Activated T-cell treated with anti-CD3 and anti-CD28 coated beads for 1 hour (primary cell): ENCODE results near the gene ZSWIM6.

Experiments
- DNase-seq: peaks from one replicate; pipeline ENCODE4 v3.0.0-alpha.2; 2020; ENCODE audit warnings: low read depth

The ZSWIM6 gene

GRCh38 chr5:61441742-61442141 lies 109.7 kb downstream of the ZSWIM6 start:
- DNase-seq, result no peak

GRCh38 chr5:61447780-61448495 lies 115.9 kb downstream of the ZSWIM6 start:
- no peak for DNase-seq

DNA sequence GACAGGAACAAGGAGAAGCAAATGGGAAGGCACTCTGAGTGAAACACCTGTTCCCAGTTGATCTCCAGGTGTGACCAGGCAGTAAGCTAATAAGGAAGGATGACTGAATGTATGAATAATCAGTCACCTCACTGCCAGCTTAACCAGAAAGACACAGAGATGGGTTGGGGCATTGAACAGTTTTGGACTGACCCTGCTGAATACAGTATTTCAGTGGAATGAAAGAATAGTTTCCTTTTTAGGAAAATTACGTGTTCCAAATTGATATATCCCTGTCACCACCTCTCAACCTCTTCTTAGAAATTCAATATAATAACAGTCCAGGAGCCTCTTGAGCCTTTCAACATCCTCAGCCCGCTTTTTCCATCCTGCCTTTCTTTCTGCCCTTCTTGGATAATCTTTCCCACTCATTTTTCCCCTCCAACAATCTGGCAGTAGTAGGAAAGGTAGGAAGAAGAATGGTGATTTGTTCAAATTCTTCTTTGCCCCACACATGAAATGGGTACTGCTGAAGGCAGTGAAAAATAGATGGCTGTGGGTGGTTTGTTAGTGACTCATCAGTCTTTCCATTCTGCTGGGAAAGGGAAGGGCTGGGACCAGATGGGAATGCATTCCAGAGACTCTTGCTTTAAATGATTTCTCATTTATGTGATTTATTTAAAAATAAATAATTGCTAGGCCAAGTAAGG lies 117.9 kb downstream of the ZSWIM6 start:
- DNase-seq, result no peak

DNA sequence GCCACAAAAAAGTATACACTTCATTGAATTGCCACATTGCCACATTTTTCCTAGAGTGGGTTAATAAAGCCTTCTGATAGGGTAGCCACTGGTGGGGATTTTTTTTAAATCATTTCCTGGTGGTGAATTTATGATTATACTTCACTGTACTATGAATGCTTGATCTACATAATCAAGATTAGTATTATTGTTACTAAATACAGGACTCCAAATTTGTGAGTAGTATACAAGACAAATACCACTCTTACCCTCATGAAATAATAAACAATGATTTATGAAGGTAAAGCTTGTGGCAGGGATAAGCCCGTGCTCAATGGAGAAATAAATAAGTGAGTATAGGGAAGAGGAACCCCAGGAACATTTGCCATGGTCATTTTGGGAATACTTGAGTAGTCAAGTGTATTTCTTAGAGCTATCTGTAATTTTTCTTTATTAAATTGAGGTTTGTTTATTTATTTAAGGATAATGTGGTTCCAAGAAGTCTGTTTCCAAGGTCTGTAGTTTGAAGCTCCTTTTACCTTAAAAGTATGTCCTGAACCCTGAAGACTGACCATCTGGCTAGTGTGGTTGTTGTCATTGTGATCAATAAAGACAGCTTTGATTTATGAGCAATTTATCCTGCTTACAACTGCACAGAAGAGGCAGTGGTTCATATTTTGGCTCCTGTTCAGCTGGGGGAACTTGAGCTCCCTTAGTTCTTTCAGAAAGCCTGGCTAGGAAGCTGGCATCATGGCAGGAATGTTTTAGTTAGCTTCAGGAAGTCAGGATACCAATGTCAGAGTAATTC lies 118.6 kb downstream of the ZSWIM6 start:
- DNase-seq, result no peak

- no peak for DNase-seq
These were observed 123.3 kb downstream of the ZSWIM6 start for GRCh38 chr5:61455179-61456006.

GRCh38 chr5:61460471-61460870 lies 128.4 kb downstream of the ZSWIM6 start:
- DNase-seq, result no peak

DNA sequence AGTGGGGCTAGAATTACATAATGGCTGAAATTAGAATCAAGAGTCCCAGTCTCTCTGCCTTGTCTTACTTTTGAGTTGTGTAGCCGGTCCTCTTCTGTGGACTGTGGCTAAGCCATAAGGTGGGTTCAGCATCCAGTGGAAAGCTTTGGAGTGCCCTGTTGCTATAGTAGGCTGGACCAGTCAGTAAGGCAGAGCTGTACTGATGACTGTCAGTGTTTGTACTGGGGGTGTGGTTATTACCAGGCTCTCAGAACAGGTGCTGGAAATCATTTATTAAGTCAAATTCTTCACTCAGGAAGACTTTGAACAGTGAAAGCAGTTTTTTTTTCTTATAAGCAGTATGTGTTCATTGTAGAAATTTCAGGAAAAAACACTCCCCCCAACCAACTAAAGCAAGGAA lies 129.4 kb downstream of the ZSWIM6 start:
- no peak for DNase-seq

DNA sequence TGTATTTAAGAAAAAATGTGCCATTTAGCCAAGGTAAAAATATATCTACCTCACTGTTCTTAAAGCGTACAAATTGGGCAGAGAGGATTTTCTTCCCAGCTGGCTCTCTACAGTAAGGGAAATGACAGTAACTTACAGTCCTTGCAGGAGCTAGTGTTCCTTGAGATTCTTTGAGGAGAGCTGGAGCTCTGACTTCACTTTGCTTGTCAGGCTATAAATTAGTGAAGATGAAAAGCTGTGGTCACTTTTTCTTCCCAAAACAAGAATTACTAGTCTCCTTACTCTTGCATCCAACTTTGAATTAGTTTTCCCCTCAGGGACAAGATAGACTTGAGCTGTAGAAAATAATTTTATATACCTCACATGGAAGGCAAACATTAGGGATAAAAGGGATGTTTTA lies 129.9 kb downstream of the ZSWIM6 start:
- DNase-seq, result no peak

DNA sequence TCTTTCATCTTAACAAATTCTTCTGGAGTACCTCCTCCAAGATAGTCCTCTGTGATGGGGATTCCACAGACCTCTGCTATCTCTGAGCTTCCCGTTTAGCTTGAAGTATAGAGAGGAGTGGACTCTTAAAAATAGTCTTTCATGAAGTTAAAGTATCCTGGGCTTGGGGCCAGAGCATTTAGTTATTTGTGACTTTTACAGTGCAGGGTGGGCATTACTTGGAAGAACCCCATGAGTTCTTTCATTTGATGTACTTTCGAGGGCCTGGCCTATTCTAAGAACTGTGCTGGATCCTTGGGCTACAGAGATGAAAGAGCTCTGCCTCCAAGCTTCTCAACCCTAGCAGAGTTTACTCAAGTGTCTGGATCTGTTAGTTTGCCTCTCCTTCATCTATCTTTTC lies 131.5 kb downstream of the ZSWIM6 start:
- DNase-seq, result no peak

DNA sequence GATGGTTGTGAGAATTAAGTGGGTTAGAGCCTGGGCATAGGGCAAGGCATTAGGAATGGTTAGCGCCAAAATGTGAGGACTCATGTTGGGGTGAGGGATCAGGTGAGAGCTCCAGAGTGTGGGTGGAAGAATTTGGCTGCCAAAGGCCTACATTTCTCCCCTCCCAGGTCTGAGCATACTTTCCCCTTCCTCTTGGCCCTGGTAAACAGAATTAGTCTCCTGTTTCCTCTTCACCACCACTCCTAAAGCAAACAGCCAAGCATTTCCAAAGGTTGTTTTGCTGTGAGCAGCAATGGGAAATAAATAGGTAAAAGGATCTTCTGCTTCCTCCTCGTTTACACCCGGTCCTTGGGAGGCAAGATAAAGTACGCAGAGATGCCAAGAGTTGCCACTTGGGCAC lies 132.5 kb downstream of the ZSWIM6 start:
- DNase-seq, result no peak

DNA sequence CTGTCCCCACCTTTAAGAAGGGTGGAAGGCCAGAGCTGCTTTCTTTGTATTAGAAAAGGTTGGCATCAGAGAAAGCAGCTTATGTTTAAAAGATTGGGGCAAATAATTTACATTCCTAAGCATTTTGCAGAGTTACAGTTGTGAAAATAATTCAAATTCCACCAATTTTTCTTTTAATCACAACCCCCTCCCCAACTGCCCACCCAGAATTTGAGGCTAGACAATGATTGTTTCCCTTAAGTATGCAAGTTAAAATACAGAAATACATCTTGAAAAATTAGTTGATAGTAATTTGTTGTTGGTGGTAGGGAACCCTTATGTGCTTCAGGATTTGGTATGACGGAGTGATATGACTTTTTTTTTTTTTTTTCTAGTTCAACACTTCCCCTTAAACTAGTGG lies 133.0 kb downstream of the ZSWIM6 start:
- no peak for DNase-seq

DNA sequence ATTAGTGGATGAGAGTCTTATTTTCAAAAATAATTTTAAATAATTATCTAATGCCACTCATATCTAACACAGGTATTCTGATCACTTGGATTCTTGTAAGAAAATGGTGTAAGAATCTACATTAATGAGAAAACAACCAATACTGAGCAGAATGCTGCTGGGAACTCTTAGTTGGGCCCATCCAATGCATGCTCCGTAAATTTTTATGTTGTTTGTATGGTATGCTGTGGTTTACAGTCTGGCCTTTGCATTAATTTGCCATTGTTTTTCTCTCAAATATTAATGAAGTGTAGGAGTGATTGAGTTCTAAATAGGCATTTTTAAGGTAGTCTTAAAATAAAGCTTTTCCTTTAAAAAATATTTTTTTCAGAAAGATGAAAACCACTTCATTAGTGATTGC lies 133.4 kb downstream of the ZSWIM6 start:
- DNase-seq, result no peak

DNA sequence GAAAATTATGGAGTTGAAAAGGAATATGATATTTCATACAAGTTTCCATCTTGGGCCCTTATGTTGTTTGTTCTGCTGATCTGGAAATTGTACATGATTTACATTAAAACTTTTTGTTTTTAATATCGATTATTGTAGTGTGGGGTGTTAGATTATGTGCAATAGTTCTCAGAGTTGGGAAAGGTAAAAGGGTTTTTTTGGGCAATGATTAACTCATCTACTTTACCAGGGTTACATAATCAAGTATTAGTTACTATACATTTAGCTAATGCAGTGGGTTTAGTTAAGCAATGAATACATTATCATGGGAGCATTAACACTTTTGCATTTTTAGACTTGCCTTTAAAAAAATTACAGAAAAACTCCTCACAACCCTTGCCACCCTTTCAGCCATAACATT lies 134.0 kb downstream of the ZSWIM6 start:
- no peak for DNase-seq

- DNase-seq, result no peak
These were observed 135.9 kb downstream of the ZSWIM6 start for GRCh38 chr5:61467766-61468482.

DNA sequence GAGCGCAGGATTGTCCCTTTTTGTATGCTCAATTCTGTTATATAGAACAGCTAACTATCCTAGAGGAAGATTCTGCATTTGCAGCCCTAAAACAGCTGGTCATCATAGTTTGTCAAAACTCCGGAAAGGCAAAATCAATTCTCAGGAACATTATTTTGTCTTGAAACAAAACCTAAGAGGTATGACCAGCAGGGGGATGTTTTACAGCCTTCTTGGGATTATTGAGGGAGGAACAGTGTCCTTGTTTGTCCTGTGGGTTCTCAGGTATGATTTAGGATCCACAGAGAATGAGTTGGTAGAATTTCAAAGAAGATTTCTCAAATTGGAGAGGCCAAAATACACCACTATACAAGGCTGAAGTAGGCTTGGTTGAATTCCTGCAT lies 136.4 kb downstream of the ZSWIM6 start:
- DNase-seq, result no peak

GRCh38 chr5:61471352-61471751 lies 139.3 kb downstream of the ZSWIM6 start:
- DNase-seq, result no peak

DNA sequence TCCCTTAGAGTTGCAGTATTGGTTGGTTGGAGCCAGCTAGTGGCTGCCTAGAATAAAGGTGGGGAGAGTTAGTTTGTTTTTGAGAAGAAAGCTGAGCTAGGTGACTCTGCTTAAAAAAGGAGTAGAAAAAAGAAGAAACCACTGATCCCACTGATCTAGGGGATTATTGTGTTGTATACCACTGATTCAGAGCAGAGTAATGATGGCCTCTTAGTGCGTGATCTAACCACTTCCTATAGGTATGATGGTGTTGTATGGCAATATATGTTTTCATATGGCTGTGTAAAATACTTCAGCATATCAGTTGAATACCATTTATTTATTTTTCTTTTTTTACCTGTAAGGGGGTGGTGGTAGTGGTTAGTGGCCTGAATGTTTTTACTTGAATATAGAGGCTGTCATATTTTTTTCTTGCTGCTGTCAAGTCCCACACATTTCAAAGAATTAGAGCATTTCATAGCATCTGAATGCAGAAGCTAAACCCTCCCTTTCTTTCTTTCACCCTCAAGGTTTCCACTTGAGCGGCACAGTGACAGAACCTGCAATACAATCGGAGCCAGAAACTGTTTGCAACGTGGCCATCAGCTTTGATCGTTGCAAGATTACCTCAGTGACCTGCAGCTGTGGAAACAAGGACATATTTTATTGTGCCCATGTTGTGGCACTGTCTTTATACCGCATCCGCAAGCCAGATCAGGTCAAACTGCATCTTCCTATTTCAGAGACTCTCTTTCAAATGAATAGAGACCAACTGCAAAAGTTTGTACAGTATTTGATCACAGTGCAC lies 140.3 kb downstream of the ZSWIM6 start:
- no peak for DNase-seq

DNA sequence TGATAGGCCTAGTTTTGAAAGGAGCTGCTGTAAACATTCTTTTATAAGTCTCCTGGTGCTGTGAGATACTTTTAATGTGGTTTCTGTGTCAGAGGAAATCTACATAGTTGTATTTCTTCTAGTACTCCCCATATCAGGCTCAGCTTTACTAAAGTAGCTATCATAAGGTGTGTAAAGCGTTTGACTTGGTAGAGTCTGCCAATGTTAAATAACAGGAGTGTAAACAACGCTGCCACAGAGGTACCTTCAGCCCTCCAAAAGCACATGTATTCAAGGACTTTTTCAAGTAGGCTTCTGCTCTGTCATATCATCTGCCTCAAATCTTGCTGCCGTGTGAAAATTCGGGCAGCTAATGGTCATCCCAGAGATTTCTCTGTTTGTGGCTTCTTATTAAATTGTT lies 142.7 kb downstream of the ZSWIM6 start:
- DNase-seq, result no peak

GRCh38 chr5:61477788-61478187 lies 145.7 kb downstream of the ZSWIM6 start:
- no peak for DNase-seq

- no peak for DNase-seq
These were observed 148.0 kb downstream of the ZSWIM6 start for GRCh38 chr5:61479850-61480614.
